Measurements from ENCODE around the gene NR2F1-AS1.
"Not testable (repeated sequence)": the region's sequence is repeated elsewhere in the genome, so short reads cannot be mapped to it uniquely, and the experiment has no call there.

The NR2F1-AS1 gene

GRCh38 chr5:93430118-93430517 lies 150.9 kb downstream of the NR2F1-AS1 start:
- no peak for DNase-seq (ENCODE audit: low read depth)

GRCh38 chr5:93428868-93429267 lies 152.2 kb downstream of the NR2F1-AS1 start:
- no peak for DNase-seq (ENCODE audit: low read depth)

GRCh38 chr5:93427316-93427715 lies 153.7 kb downstream of the NR2F1-AS1 start:
- no peak for DNase-seq (ENCODE audit: low read depth)

- no peak for DNase-seq (ENCODE audit: low read depth)
Observed at GRCh38 chr5:93425096-93425495, 155.9 kb downstream of the NR2F1-AS1 start.

GRCh38 chr5:93423300-93423699 lies 157.7 kb downstream of the NR2F1-AS1 start:
- no peak for DNase-seq (ENCODE audit: low read depth)

- DNase-seq (ENCODE audit: low read depth) = no peak
Observed at GRCh38 chr5:93422652-93423280, 158.3 kb downstream of the NR2F1-AS1 start.

GRCh38 chr5:93421987-93422401 lies 159.0 kb downstream of the NR2F1-AS1 start:
- no peak for DNase-seq (ENCODE audit: low read depth)

GRCh38 chr5:93421468-93421867 lies 159.6 kb downstream of the NR2F1-AS1 start:
- DNase-seq (ENCODE audit: low read depth) = no peak

GRCh38 chr5:93417490-93417889 lies 163.5 kb downstream of the NR2F1-AS1 start:
- no peak for DNase-seq (ENCODE audit: low read depth)

GRCh38 chr5:93415819-93416218 lies 165.2 kb downstream of the NR2F1-AS1 start:
- DNase-seq (ENCODE audit: low read depth) = no peak

- DNase-seq (ENCODE audit: low read depth) = no peak
Observed at GRCh38 chr5:93411716-93412115, 169.3 kb downstream of the NR2F1-AS1 start.

GRCh38 chr5:93409691-93410090 lies 171.3 kb downstream of the NR2F1-AS1 start:
- DNase-seq (ENCODE audit: low read depth) = no peak

GRCh38 chr5:93407454-93407853 lies 173.6 kb downstream of the NR2F1-AS1 start:
- no peak for DNase-seq (ENCODE audit: low read depth)

- no peak for DNase-seq (ENCODE audit: low read depth)
Observed at GRCh38 chr5:93406971-93407401, 174.0 kb downstream of the NR2F1-AS1 start.

GRCh38 chr5:93404246-93404645 lies 176.8 kb downstream of the NR2F1-AS1 start:
- DNase-seq (ENCODE audit: low read depth) = no peak

GRCh38 chr5:93403141-93403928 lies 177.7 kb downstream of the NR2F1-AS1 start:
- DNase-seq (ENCODE audit: low read depth) = no peak

GRCh38 chr5:93402451-93402850 lies 178.6 kb downstream of the NR2F1-AS1 start:
- no peak for DNase-seq (ENCODE audit: low read depth)

- no peak for DNase-seq (ENCODE audit: low read depth)
Observed at GRCh38 chr5:93401634-93402213, 179.3 kb downstream of the NR2F1-AS1 start.

- no peak for DNase-seq (ENCODE audit: low read depth)
Observed at GRCh38 chr5:93399675-93400074, 181.3 kb downstream of the NR2F1-AS1 start.

- DNase-seq (ENCODE audit: low read depth) = no peak
Observed at GRCh38 chr5:93395971-93396379, 185.0 kb downstream of the NR2F1-AS1 start.

- no peak for DNase-seq (ENCODE audit: low read depth)
Observed at GRCh38 chr5:93395010-93395409, 186.0 kb downstream of the NR2F1-AS1 start.

- no peak for DNase-seq (ENCODE audit: low read depth)
Observed at GRCh38 chr5:93394301-93394700, 186.7 kb downstream of the NR2F1-AS1 start.

GRCh38 chr5:93391169-93391568 lies 189.8 kb downstream of the NR2F1-AS1 start:
- not testable (repeated sequence) for DNase-seq (ENCODE audit: low read depth)

Data from T follicular helper cell (primary cell).